Measurements from ENCODE around the gene EAPP.

GRCh38 chr14:34502001-34502400 lies 37.5 kb downstream of the EAPP start:
- no peak for TF ChIP-seq CTCF (IDR thresholded peaks at IDR 0.05)
- no peak for TF ChIP-seq POLR2A (IDR thresholded peaks at IDR 0.05)
